Activated naive CD4-positive, alpha-beta T cell treated with anti-CD3 and anti-CD28 coated beads, Interleukin-2, amount 50 U/mL, for 72 hours (primary cell): ENCODE data around the gene UPK3A. TPM values are rescaled to one million over a fixed set of nuclear protein-coding genes. Genes with fewer than 3 reads are reported as not detected.
"Not testable (repeated sequence)": the region's sequence is repeated elsewhere in the genome, so short reads cannot be mapped to it uniquely, and the experiment has no call there.

ENCODE experiments used
- ATAC-seq, 2 donors: fragments of 150-1000 bp; cut with Tn5 transposase; 2 replicates each; pipeline ENCODE4 v1.10.0; 2021; ENCODE audit warnings: mild to moderate bottlenecking in 2 of 2, moderate library complexity in 2 of 2
- DNase-seq, 2 donors: peaks; one replicate each; pipeline ENCODE4 v3.0.0; 2021 to 2022; ENCODE audit warnings: low spot score in 2 of 2
- H3K27ac Mint-ChIP-seq, 2 donors: one replicate each; pipeline ENCODE4 v1.8.0; 2022; ENCODE audit warnings: mild to moderate bottlenecking in 2 of 2, mixed read lengths in 2 of 2
- H3K36me3 Mint-ChIP-seq, 2 donors: one replicate each; pipeline ENCODE4 v1.8.0; 2022; ENCODE audit warnings: mixed read lengths in 2 of 2
- H3K9me3 Mint-ChIP-seq, 2 donors: one replicate each; pipeline ENCODE4 v1.8.0; 2022; ENCODE audit warnings: mixed read lengths in 2 of 2
- total RNA-seq, 2 donors: library from RNA; stranded (reverse); gene quantifications; one replicate each; pipeline ENCODE4 v1.2.3, GENCODE V29; 2022

UPK3A gene
- total RNA-seq, 2 donors from 2014 or later = not detected

GRCh38 chr22:45270095-45271020 lies 14.4 kb upstream of the UPK3A start:
- no peak overlapping the region for H3K27ac Mint-ChIP-seq
- no peaks in the 10 kb centered on the region for H3K36me3 Mint-ChIP-seq

GRCh38 chr22:45271667-45272201 lies 13.0 kb upstream of the UPK3A start:
- no peak for ATAC-seq
- no peak for DNase-seq
- Mint-ChIP-seq H3K36me3 (no peaks in the 10 kb centered on the region), H3K9me3 (no peaks in the 10 kb centered on the region), H3K27ac (no peak overlapping the region)

More at GRCh38 chr22:45270095-45271020, 14.4 kb upstream of the UPK3A start:
- ATAC-seq (no peak), DNase-seq (no peak)
- no peaks in the 10 kb centered on the region for H3K9me3 Mint-ChIP-seq

- no peaks in the 10 kb centered on the region for H3K36me3 Mint-ChIP-seq
- no peak overlapping the region for H3K27ac Mint-ChIP-seq
- no peaks in the 10 kb centered on the region for H3K9me3 Mint-ChIP-seq
- DNase-seq = no peak
- ATAC-seq = no peak
These were observed 12.3 kb upstream of the UPK3A start for GRCh38 chr22:45272498-45272897.

GRCh38 chr22:45273452-45274075 lies 11.2 kb upstream of the UPK3A start:
- no peaks in the 10 kb centered on the region for H3K9me3 Mint-ChIP-seq
- no peaks in the 10 kb centered on the region for H3K36me3 Mint-ChIP-seq
- no peak overlapping the region for H3K27ac Mint-ChIP-seq
- DNase-seq = no peak
- no peak for ATAC-seq

GRCh38 chr22:45276507-45277105 lies 8.1 kb upstream of the UPK3A start:
- no peak for DNase-seq
- no peak for ATAC-seq
- Mint-ChIP-seq H3K27ac (no peak overlapping the region), H3K9me3 (no peaks in the 10 kb centered on the region), H3K36me3 (no peaks in the 10 kb centered on the region)

GRCh38 chr22:45277720-45278119 lies 7.0 kb upstream of the UPK3A start:
- not testable (repeated sequence) for H3K9me3 Mint-ChIP-seq, H3K36me3 Mint-ChIP-seq, H3K27ac Mint-ChIP-seq, DNase-seq, ATAC-seq

- ATAC-seq (no peak), DNase-seq (no peak)
- Mint-ChIP-seq H3K36me3 (no peaks in the 10 kb centered on the region), H3K9me3 (no peaks in the 10 kb centered on the region), H3K27ac (no peak overlapping the region)
These were observed 6.6 kb upstream of the UPK3A start for GRCh38 chr22:45278125-45278524.

GRCh38 chr22:45280587-45280980 lies 4.2 kb upstream of the UPK3A start:
- Mint-ChIP-seq H3K9me3 (no peaks in the 10 kb centered on the region), H3K27ac (peak overlapping the region in 1 of 2 donors; percentile 56), H3K36me3 (no peaks in the 10 kb centered on the region)
- DNase-seq (no peak), ATAC-seq (no peak)

- no peaks in the 10 kb centered on the region for H3K9me3 Mint-ChIP-seq
- peak overlapping the region in 1 of 2 donors; percentile 56 for H3K27ac Mint-ChIP-seq
- no peak for ATAC-seq
These were observed 3.7 kb upstream of the UPK3A start for GRCh38 chr22:45281010-45281409.

GRCh38 chr22:45285263-45286058 lies 712 bp downstream of the UPK3A start:
- no peaks in the 10 kb centered on the region for H3K9me3 Mint-ChIP-seq
- H3K27ac Mint-ChIP-seq = no peak overlapping the region
- no peak for DNase-seq
- H3K36me3 Mint-ChIP-seq = no peaks in the 10 kb centered on the region
- no peak for ATAC-seq

More at GRCh38 chr22:45281010-45281409, 3.7 kb upstream of the UPK3A start:
- DNase-seq = no peak
- no peaks in the 10 kb centered on the region for H3K36me3 Mint-ChIP-seq

GRCh38 chr22:45286854-45287551 lies 2.3 kb downstream of the UPK3A start:
- H3K36me3 Mint-ChIP-seq = no peaks in the 10 kb centered on the region
- H3K27ac Mint-ChIP-seq = no peak overlapping the region
- no peaks in the 10 kb centered on the region for H3K9me3 Mint-ChIP-seq
- ATAC-seq (no peak), DNase-seq (no peak)

GRCh38 chr22:45290410-45290936 lies 5.7 kb downstream of the UPK3A start:
- no peak for DNase-seq
- H3K36me3 Mint-ChIP-seq = no peaks in the 10 kb centered on the region
- no peak overlapping the region for H3K27ac Mint-ChIP-seq
- no peaks in the 10 kb centered on the region for H3K9me3 Mint-ChIP-seq
- ATAC-seq = no peak

- Mint-ChIP-seq H3K27ac (no peak overlapping the region), H3K36me3 (no peaks in the 10 kb centered on the region), H3K9me3 (no peaks in the 10 kb centered on the region)
- DNase-seq (no peak), ATAC-seq (peak; percentile 16 to 64)
These were observed 6.5 kb downstream of the UPK3A start for GRCh38 chr22:45291061-45291930.

- ATAC-seq = no peak
- no peaks in the 10 kb centered on the region for H3K9me3 Mint-ChIP-seq
These were observed 7.2 kb downstream of the UPK3A start for GRCh38 chr22:45291931-45292290.

More at GRCh38 chr22:45291931-45292290, 7.2 kb downstream of the UPK3A start:
- Mint-ChIP-seq H3K36me3 (no peaks in the 10 kb centered on the region), H3K27ac (no peak overlapping the region)
- no peak for DNase-seq
